ENCODE results near the gene LMAN1L.

DNA sequence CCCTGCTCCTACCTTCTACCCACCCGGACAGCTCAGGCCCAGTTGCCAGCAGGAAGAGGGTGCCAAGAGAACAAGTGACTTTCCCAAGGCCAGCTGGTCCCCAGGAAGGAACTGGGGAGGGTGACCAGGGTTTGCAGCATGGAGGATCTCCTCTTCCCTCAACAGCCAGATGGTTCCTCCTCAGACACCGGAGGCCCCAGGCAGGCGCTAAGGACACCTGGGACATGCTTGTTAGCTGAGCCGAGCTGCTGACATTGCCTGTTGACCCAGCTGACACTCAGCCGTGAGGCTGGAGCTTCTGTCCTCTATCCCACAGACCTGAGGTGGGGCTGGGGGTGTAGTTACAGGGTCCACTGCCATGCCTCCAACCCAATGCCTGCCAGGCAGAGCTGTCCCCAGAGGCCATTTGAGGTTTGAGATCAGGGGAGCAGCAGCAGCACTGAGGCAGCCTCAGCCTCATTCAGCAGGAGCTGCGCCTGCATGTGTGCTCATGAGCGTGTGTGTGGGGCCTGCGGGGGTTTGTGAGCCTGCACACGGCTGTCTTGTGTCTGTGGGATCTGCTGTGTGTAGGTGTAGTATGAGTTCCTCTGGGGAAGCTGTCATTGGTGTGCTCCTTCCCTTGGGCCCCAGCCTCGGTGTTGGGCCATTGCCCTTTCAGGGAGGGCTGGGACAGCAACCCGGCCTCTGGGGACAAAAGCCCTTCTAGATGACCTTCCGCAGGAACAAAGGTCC is 20.9 kb downstream of the LMAN1L start:
- TF ChIP-seq CTCF (conservative IDR thresholded peaks at IDR 0.05; ENCODE audit: low read depth, low read length) (no peak), EZH2 (IDR thresholded peaks at IDR 0.05; ENCODE audit: low read length, unreplicated experiment) (no peak), EZH2phosphoT487 (IDR thresholded peaks at IDR 0.05; ENCODE audit: borderline replicate concordance, low read length) (no peak)

Data from PC-3 (cell line).